ENCODE measurements around the gene MLANA. TPM values are rescaled to one million over a fixed set of nuclear protein-coding genes. Genes with fewer than 3 reads are reported as not detected.

The MLANA gene
- total and polyA plus RNA-seq, 2 experiments from 2014 or later = 0.94 TPM; not detected in 1

DNA sequence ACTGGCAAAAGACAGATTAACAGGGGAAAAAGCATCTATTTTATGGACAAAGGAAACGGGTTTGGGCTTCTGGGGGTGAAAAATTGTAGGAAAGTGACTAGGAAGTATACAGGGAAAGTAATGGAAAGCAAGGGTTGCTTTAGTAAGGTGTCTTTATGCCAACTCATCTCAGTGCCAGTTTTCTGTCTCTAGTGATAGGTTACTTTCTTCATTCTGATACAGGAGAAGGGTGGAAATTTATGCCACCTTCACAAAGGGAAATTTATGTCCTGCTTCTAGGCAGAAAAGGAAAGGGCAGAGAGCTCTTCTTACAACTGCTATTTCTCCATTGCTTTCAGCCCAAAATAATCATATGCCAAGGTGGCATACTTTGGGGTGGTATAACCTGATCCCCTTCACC, 37.7 kb upstream of the MLANA start:
- DNase-seq (ENCODE audit: low read depth in 1 of 2, low spot score in 1 of 2) = no peak
- Histone ChIP-seq H3K27ac (no peak overlapping the region), H3K36me3 (no peaks in the 10 kb centered on the region), H3K4me1 (ENCODE audit: low read depth) (no peaks in the 10 kb centered on the region), H3K9me3 (ENCODE audit: low read depth) (no peaks in the 10 kb centered on the region), H3K27me3 (no peaks in the 10 kb centered on the region), H3K4me3 (no peak overlapping the region)
- TF ChIP-seq, protein P1, sequence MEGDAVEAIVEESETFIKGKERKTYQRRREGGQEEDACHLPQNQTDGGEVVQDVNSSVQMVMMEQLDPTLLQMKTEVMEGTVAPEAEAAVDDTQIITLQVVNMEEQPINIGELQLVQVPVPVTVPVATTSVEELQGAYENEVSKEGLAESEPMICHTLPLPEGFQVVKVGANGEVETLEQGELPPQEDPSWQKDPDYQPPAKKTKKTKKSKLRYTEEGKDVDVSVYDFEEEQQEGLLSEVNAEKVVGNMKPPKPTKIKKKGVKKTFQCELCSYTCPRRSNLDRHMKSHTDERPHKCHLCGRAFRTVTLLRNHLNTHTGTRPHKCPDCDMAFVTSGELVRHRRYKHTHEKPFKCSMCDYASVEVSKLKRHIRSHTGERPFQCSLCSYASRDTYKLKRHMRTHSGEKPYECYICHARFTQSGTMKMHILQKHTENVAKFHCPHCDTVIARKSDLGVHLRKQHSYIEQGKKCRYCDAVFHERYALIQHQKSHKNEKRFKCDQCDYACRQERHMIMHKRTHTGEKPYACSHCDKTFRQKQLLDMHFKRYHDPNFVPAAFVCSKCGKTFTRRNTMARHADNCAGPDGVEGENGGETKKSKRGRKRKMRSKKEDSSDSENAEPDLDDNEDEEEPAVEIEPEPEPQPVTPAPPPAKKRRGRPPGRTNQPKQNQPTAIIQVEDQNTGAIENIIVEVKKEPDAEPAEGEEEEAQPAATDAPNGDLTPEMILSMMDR (IDR thresholded peaks at IDR 0.05; ENCODE audit: low read depth, low read length) = no peak

DNA sequence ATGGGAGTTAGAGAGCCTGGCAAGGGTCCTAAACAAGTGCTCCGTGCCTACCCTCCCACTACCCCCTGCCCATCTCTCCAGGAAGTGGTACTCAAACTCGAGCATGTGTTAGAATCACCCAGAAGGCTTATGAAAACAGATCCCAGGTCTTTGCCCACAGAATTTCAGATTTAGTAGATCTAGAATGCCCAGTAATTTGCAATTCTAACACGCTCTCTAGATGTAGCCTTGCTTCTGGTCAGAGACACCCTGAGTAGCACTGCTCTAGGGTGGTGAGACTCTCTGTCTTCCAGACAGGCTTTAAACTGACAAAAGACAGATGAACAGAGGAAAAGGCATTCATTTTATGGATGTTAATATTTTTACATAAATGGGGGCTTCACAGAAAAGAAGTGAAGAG, 37.1 kb upstream of the MLANA start:
- Histone ChIP-seq H3K36me3 (no peaks in the 10 kb centered on the region), H3K4me3 (no peak overlapping the region), H3K27me3 (no peaks in the 10 kb centered on the region), H3K9me3 (ENCODE audit: low read depth) (no peaks in the 10 kb centered on the region), H3K4me1 (ENCODE audit: low read depth) (no peaks in the 10 kb centered on the region), H3K27ac (no peak overlapping the region)
- TF ChIP-seq, protein P1 (IDR thresholded peaks at IDR 0.05; ENCODE audit: low read depth, low read length) = no peak
- DNase-seq (ENCODE audit: low read depth in 1 of 2, low spot score in 1 of 2) = no peak

DNA sequence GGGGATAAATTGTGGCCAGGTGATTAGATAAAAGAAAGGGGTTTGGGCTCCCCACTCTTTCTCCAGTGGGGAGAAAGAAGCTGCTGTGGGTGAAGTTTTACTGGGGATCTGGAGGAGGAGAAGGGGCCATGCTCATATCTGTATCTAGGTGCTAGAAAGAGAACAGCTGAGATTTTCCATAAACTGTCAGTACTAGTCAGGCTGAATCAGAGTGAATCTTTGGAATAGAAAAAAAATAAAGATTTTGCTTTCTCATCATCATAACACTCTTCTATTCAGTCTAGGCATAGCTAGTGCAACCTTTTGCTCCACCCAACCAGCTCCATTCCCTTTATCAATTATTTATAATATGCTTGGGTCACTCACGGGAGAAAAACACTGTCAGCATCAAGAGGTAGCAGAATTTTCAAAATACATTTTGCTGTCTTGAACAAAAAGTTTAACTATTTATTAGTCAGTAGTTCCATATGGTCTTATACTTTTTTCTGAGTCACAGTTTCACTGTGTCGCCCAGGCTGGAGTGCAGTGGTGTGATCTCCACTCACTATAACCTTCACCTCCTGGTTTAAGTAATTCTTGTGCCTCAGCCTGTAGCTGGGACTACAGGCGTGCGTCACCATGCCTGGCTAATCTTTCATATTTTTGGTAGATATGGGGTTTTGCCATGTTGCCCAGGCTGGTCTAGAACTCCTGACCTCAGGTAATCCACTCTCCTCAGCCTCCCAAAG, 36.5 kb upstream of the MLANA start:
- no peaks in the 10 kb centered on the region for H3K27me3 ChIP-seq
- no peak overlapping the region for H3K4me3 ChIP-seq
- TF ChIP-seq, protein P1 (IDR thresholded peaks at IDR 0.05; ENCODE audit: low read depth, low read length) = no peak
- no peak overlapping the region for H3K27ac ChIP-seq
- no peaks in the 10 kb centered on the region for H3K9me3 ChIP-seq (ENCODE audit: low read depth)
- no peaks in the 10 kb centered on the region for H3K4me1 ChIP-seq (ENCODE audit: low read depth)
- DNase-seq (ENCODE audit: low read depth in 1 of 2, low spot score in 1 of 2) = no peak
- no peaks in the 10 kb centered on the region for H3K36me3 ChIP-seq

DNA sequence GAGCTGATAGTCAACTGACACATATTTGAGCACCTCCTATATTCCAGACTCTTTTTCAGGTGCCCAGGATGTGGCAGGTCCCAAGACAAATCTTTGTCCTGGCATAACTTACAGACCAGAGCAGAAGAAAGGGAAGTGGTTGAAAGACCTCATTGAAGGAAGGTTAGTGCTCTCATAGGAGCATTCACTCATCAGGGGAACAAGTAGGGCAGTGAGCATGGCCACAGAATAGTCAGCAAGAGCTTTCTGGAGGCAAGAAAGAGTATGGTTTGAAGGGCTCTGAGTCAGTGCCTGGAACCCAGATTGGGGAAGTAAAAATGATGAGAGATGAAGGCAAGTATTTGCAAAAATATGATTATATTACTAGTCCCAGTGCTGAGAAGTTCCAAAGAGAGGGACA, 32.8 kb upstream of the MLANA start:
- Histone ChIP-seq H3K27ac (no peak overlapping the region), H3K4me1 (ENCODE audit: low read depth) (no peaks in the 10 kb centered on the region), H3K36me3 (no peaks in the 10 kb centered on the region), H3K4me3 (no peak overlapping the region), H3K9me3 (ENCODE audit: low read depth) (no peaks in the 10 kb centered on the region), H3K27me3 (no peaks in the 10 kb centered on the region)
- TF ChIP-seq, protein P1 (IDR thresholded peaks at IDR 0.05; ENCODE audit: low read depth, low read length) = no peak
- no peak for DNase-seq (ENCODE audit: low read depth in 1 of 2, low spot score in 1 of 2)

DNA sequence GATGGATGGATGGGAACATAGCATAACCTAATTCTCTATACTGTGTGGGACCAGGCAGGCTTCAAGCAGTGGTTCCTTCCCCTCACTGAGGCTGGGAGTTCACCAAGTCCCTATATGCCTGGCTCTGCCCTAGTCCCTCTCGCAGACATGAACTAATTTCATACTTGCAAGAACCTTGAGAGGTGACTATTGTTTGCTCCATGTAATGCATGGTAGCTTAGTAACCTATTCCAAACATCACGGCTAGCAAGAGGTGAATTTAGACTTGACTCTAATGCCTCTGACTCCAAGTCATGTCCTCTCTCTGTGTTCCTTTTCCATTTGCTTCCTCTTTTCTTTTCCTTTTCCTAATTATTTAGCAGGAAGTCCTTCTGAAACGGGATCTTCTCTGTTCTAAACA, 31.9 kb upstream of the MLANA start:
- H3K27me3 ChIP-seq = no peaks in the 10 kb centered on the region

More for the DNA sequence above, 31.9 kb upstream of the MLANA start:
- no peak for DNase-seq (ENCODE audit: low read depth in 1 of 2, low spot score in 1 of 2)
- TF ChIP-seq, protein P1 (IDR thresholded peaks at IDR 0.05; ENCODE audit: low read depth, low read length) = no peak
- Histone ChIP-seq H3K36me3 (no peaks in the 10 kb centered on the region), H3K9me3 (ENCODE audit: low read depth) (no peaks in the 10 kb centered on the region), H3K4me1 (ENCODE audit: low read depth) (no peaks in the 10 kb centered on the region), H3K27ac (no peak overlapping the region), H3K4me3 (no peak overlapping the region)
